Sigmoid colon (tissue), 4 donors: Measurements from ENCODE around the gene JAKMIP2.

Experiments
- CTCF ChIP-seq, 4 experiments: fragments of 450-650 bp in 3 of 4; fragments of 200-600 bp in 1 of 4; IDR thresholded peaks; one replicate each; pipeline ENCODE4 v1.5.1; 2016 to 2019; ENCODE audit warnings: antibody characterized with exemption in 4 of 4, mild to moderate bottlenecking in 3 of 4, moderate library complexity in 2 of 4
- POLR2AphosphoS5 ChIP-seq, 4 donors: sonication (generic); formaldehyde crosslinking; IDR thresholded peaks; one replicate each; pipeline ENCODE4 v1.6.1; 2017; ENCODE audit warnings: antibody characterized with exemption in 4 of 4

GRCh38 chr5:147800491-147800890, 18.0 kb upstream of the JAKMIP2 start:
- TF ChIP-seq CTCF (IDR thresholded peaks at IDR 0.05) (no peak), POLR2AphosphoS5 (IDR thresholded peaks at IDR 0.05) (no peak)
